GM12891 (cell line): Measurements from ENCODE around the gene RBM34.
A peak's percentile ranks its signal among the peaks of the same experiment; 100 is the strongest.
"Not testable (repeated sequence)": the region's sequence is repeated elsewhere in the genome, so short reads cannot be mapped to it uniquely, and the experiment has no call there.

Experiments
- DNase-seq: peaks from one replicate; pipeline ENCODE4 v3.0.0; 2011; ENCODE audit warnings: low spot score; ENCODE audit not compliant: insufficient read length
- FAIRE-seq: peaks from 2 replicates; lab custom pipeline; 2011; peaks lifted over from hg19 to GRCh38; lab: Jason Lieb, UNC
- PAX5 ChIP-seq: IDR thresholded peaks from 2 replicates; pipeline ENCODE4 v1.6.1; 2011; ENCODE audit warnings: low read length, moderate library complexity, mild to moderate bottlenecking; ENCODE audit not compliant: insufficient read depth, severe bottlenecking
- POLR2A ChIP-seq: IDR thresholded peaks from 2 replicates; pipeline ENCODE4 v1.6.1; 2011; ENCODE audit warnings: low read depth, low read length, control low read depth
- POLR2AphosphoS5 ChIP-seq: IDR thresholded peaks from 2 replicates; pipeline ENCODE4 v1.6.1; 2011; ENCODE audit warnings: low read depth, low read length, control low read depth
- POU2F2 ChIP-seq: IDR thresholded peaks from 2 replicates; pipeline ENCODE4 v1.6.1; 2011; ENCODE audit warnings: low read depth, mild to moderate bottlenecking, control low read depth, low read length, moderate library complexity
- SPI1 ChIP-seq: IDR thresholded peaks from 2 replicates; pipeline ENCODE4 v1.6.1; 2011; ENCODE audit warnings: low read depth, low read length, control low read depth
- TAF1 ChIP-seq: IDR thresholded peaks from 2 replicates; pipeline ENCODE4 v1.6.1; 2011; ENCODE audit warnings: low read depth, low read length, control low read depth

The RBM34 gene

GRCh38 chr1:235093696-235094592, 67.1 kb downstream of the RBM34 start:
- TF ChIP-seq POU2F2 = 0 out of 2 replicates have a peak, but pooled peaks have one; percentile 10
- TF ChIP-seq TAF1 = no peak
- FAIRE-seq (peak; percentile 82), DNase-seq (peak; percentile 65)

GRCh38 chr1:235093013-235093695, 67.9 kb downstream of the RBM34 start:
- FAIRE-seq (no peak), DNase-seq (no peak)
- no peak for TF ChIP-seq POLR2AphosphoS5

GRCh38 chr1:235092415-235092814, 68.6 kb downstream of the RBM34 start:
- not testable (repeated sequence) for DNase-seq, FAIRE-seq

- FAIRE-seq, DNase-seq: not testable (repeated sequence)
Measured at GRCh38 chr1:235092045-235092406, 69.0 kb downstream of the RBM34 start.

- FAIRE-seq, DNase-seq: not testable (repeated sequence)
Measured at GRCh38 chr1:235091319-235092044, 69.6 kb downstream of the RBM34 start.

- TF ChIP-seq SPI1 (no peak), POU2F2 (no peak), POLR2AphosphoS5 (no peak), TAF1 (no peak), POLR2A (no peak), PAX5 (no peak)
- no peak for DNase-seq
Measured at GRCh38 chr1:235090406-235091069, 70.5 kb downstream of the RBM34 start.

GRCh38 chr1:235088907-235089306, 72.1 kb downstream of the RBM34 start:
- no peak for TF ChIP-seq POLR2AphosphoS5
- no peak for TF ChIP-seq POU2F2
- no peak for TF ChIP-seq TAF1
- TF ChIP-seq PAX5 = no peak
- DNase-seq (no peak), FAIRE-seq (no peak)

More at GRCh38 chr1:235090406-235091069, 70.5 kb downstream of the RBM34 start:
- no peak for FAIRE-seq

- no peak for FAIRE-seq
- DNase-seq = no peak
- TF ChIP-seq POU2F2 (no peak), TAF1 (no peak), POLR2A (no peak), PAX5 (no peak)
Measured at GRCh38 chr1:235088430-235088829, 72.6 kb downstream of the RBM34 start.

- FAIRE-seq = no peak
- no peak for DNase-seq
- TF ChIP-seq POLR2A (no peak), POU2F2 (no peak), POLR2AphosphoS5 (no peak), SPI1 (no peak), PAX5 (no peak), TAF1 (no peak)
Measured at GRCh38 chr1:235087906-235088305, 73.1 kb downstream of the RBM34 start.

GRCh38 chr1:235085411-235086117, 75.5 kb downstream of the RBM34 start:
- not testable (repeated sequence) for FAIRE-seq, DNase-seq
